Caki2 (cell line): ENCODE data around the gene MAPK8. TPM values are rescaled to one million over a fixed set of nuclear protein-coding genes. Genes with fewer than 3 reads are reported as not detected.
"Not testable (repeated sequence)": the region's sequence is repeated elsewhere in the genome, so short reads cannot be mapped to it uniquely, and the experiment has no call there.

ENCODE experiments used
- DNase-seq: peaks from one replicate; pipeline ENCODE4 v3.0.0-alpha.2; 2015; ENCODE audit warnings: low read depth
- in situ Hi-C: cut with HindIII; loops from 2 replicates; pipeline ENCODE4 v1.10.0; 2016; ENCODE audit warnings: low sequenced_read_pairs, low pct_unique_long_range_greater_than_20kb, mixed read lengths
- total RNA-seq: library from RNA; depleted of rRNA; stranded (reverse); fragments of >200 nt; shearing (Covaris generic); gene quantifications from 2 replicates; pipeline ENCODE4 v1.2.3, GENCODE V29; 2014; ENCODE audit warnings: low replicate concordance; rRNA removed

MAPK8 gene
- 93.7 and 102 TPM in 2 replicates for total RNA-seq

- peak; percentile 84 for DNase-seq
- in situ Hi-C loops = no loop called here
These were observed at the start of gene MAPK8 for GRCh38 chr10:48306265-48306869. MAPK8 (plus strand) TSS chr10:48306677; CDS start chr10:48401661, 94,984 bp downstream.

GRCh38 chr10:48257407-48257961, 49.0 kb upstream of the MAPK8 start:
- no peak for DNase-seq
- in situ Hi-C loops = no loop called here

- in situ Hi-C loops = no loop called here
- no peak for DNase-seq
These were observed 48.4 kb upstream of the MAPK8 start for GRCh38 chr10:48258105-48258504.

- no peak for DNase-seq
- in situ Hi-C loops = no loop called here
These were observed 39.9 kb upstream of the MAPK8 start for GRCh38 chr10:48266528-48266927.

- DNase-seq = no peak
These were observed 35.3 kb upstream of the MAPK8 start for GRCh38 chr10:48271047-48271730.

GRCh38 chr10:48272682-48273081, 33.8 kb upstream of the MAPK8 start:
- in situ Hi-C loops = no loop called here
- no peak for DNase-seq

More at GRCh38 chr10:48271047-48271730, 35.3 kb upstream of the MAPK8 start:
- in situ Hi-C loops = no loop called here

- in situ Hi-C loops = no loop called here
- peak; percentile 33 for DNase-seq
These were observed 32.7 kb upstream of the MAPK8 start for GRCh38 chr10:48273741-48274140.

- in situ Hi-C loops = no loop called here
- DNase-seq = no peak
These were observed 31.8 kb upstream of the MAPK8 start, which contains the start of gene FRMPD2 for GRCh38 chr10:48274636-48275035. FRMPD2 (minus strand) TSS chr10:48274696; CDS start chr10:48274567, 129 bp downstream.

GRCh38 chr10:48277093-48277492, 29.4 kb upstream of the MAPK8 start:
- no peak for DNase-seq
- in situ Hi-C loops = no loop called here

- no peak for DNase-seq
- in situ Hi-C loops = no loop called here
These were observed 27.3 kb upstream of the MAPK8 start for GRCh38 chr10:48279081-48279751.

- DNase-seq, in situ Hi-C loops: not testable (repeated sequence)
These were observed 24.8 kb upstream of the MAPK8 start for GRCh38 chr10:48281697-48282096.

- DNase-seq = no peak
- in situ Hi-C loops = no loop called here
These were observed 23.6 kb upstream of the MAPK8 start for GRCh38 chr10:48282829-48283228.

- in situ Hi-C loops = no loop called here
- no peak for DNase-seq
These were observed 22.4 kb upstream of the MAPK8 start for GRCh38 chr10:48284002-48284546.

- in situ Hi-C loops = no loop called here
These were observed 21.7 kb upstream of the MAPK8 start for GRCh38 chr10:48284811-48285210.

GRCh38 chr10:48285710-48286109, 20.8 kb upstream of the MAPK8 start:
- DNase-seq = no peak
- in situ Hi-C loops = no loop called here

More at GRCh38 chr10:48284811-48285210, 21.7 kb upstream of the MAPK8 start:
- no peak for DNase-seq

GRCh38 chr10:48286356-48286755, 20.1 kb upstream of the MAPK8 start:
- DNase-seq = no peak
- in situ Hi-C loops = no loop called here

- DNase-seq = peak; percentile 46
- in situ Hi-C loops = no loop called here
These were observed 18.8 kb upstream of the MAPK8 start for GRCh38 chr10:48287417-48288391.

- no peak for DNase-seq
- in situ Hi-C loops = no loop called here
These were observed 17.8 kb upstream of the MAPK8 start for GRCh38 chr10:48288661-48289060.
